Medulla oblongata (tissue), 1 donor: ENCODE data around the gene KCNJ6.

Source experiments
- DNase-seq: peaks from one replicate; pipeline ENCODE4 v3.0.0-alpha.2; 2015; ENCODE audit errors: extremely low spot score

Gene KCNJ6

DNA sequence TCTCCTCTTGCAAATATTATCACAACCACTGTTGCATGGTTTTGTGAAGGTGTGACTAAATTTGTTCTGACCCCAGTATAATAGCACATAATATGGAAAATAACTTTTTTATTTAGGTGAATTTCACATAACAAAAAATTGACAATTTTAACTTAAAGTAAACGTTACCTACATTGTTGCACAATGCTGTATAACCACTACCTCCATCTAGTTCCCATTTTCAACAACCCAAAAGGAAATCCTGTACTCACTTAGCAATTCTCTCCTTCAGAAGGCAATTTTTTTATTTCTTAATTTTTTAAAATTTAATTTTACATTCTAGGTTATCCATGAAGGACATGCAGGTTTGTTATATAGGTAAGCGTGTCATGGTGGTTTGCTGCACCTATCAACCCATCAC is 95.2 kb downstream of the KCNJ6 start:
- DNase-seq, result no peak

DNA sequence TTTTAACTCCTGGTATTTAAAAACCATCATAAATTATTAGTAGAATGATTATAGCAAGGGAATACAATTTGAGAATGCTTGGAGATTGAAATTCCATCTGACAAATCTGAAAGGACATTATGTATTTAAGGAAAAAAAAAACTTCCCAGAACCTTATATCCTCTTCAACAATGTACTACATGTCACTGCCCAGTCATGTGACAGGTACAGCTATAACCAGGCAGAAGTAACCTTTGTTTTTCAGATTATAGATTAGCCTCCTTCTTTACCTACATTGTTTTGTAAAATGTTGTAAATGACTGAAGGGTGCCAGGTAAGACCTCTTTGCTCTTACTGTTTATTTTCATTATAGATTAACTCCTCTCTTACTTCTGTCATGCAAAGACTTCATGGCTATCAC is 96.9 kb downstream of the KCNJ6 start:
- DNase-seq, result no peak

DNA sequence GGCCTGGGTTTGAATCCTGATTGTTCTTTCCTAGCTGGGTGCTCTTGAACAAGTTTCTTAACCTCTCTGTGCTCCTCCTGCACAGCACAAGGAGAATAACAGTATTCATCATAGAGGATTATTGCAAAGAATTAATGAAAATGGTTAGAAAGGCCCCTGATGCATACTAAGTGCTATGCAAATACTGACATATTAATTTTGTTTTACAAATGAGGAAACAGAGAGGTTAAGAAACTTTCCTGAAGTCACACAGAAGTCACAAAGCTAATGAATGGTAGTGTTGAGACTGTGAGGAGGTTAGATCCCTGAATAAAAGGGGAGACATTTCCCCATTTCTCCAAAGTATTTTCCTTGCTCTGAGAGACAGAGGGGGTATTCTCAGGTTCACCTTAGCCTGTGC is 99.0 kb downstream of the KCNJ6 start:
- DNase-seq, result no peak

DNA sequence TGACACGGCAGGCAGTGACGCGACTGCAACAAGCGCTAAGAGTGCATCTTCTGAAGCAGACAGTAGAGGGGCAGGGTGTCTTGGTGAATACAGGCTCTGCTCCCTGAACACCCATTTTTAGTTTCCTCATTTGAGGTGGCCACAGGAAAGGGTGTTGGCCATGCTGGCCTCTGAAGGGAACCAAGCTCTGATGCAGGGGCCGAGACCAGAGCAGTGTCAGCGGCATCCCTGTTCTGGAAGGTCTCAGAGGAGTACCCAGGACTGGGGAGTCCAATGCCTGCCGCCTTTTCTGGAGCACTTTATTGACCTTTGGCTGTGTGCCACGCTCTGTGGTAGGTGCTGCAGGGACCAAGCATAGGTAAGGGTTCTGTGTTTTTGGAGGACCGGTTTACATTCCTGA is 100.4 kb downstream of the KCNJ6 start:
- no peak for DNase-seq

DNA sequence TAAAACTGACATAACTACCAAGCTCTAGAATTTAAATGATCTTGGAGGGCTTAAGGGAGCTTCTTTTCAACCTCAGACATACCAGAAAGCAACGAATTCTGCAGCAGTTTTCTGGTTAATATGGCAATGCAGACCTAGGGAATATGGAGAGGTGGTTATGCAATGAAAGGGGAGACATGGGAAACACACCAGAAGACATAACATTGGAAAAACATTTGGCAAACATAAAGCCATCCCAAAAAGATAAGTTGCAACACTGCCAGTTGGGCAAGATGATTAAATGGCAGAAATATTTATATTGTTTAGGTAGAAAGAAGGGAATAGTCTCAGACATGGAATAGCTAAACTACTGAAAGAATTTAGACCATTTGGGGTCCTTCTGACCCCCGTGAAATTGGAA is 104.5 kb downstream of the KCNJ6 start:
- DNase-seq, result no peak

DNA sequence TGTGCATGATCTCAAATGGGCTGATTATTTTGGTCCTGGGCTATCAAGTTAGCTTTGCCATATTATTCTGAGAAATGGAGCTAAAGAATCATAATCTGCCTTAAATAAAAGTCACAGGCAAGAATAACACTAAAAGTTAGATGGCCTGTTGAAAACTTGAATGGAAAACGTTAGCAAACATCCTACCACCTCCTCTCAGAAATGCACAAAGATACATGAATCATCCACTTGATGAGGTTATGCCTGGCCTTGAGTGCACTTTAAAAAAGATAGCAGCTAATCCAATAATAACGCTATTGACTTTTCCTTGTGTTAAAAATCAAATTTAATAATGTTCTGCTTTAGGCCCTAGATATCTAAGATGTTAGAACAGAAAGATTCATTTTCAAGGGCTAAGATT is 108.0 kb downstream of the KCNJ6 start:
- no peak for DNase-seq

DNA sequence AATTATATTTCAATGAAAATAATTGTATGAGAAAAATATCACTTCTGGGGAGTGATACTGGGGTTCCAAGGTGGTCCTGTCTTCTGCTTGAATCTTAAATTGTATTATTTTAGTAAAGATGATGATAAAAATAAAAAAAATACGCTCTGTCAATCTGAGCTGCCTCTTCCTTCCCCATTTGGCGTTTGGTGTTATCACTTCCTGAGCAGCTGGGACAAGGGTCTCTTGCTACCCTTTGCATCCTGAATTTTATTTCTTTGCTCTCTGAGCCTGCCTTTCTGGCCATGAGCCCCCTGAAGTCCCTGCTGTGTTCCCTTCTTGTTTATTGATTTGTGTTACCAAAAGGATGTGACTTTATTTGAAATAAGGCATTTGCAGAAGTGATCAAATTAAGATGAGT is 111.0 kb downstream of the KCNJ6 start:
- no peak for DNase-seq

DNA sequence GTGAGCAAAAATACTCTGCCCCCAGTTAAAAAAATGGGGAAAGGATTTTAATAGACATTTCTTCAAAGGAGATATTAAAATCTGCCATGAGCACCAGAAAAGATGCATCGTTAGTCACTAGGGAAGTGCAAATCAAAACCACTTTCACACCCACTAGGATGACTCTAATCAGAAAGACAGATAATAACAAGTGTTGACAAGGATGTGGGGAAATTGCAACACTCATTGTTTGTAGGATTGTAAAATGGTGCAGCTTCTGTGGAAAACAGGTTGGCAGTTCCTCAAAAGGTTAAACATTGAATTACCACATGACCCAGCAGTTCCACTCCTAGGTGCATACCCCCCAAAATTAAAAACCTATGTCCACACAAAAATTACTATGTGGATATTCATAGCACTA is 112.3 kb downstream of the KCNJ6 start:
- DNase-seq, result no peak

DNA sequence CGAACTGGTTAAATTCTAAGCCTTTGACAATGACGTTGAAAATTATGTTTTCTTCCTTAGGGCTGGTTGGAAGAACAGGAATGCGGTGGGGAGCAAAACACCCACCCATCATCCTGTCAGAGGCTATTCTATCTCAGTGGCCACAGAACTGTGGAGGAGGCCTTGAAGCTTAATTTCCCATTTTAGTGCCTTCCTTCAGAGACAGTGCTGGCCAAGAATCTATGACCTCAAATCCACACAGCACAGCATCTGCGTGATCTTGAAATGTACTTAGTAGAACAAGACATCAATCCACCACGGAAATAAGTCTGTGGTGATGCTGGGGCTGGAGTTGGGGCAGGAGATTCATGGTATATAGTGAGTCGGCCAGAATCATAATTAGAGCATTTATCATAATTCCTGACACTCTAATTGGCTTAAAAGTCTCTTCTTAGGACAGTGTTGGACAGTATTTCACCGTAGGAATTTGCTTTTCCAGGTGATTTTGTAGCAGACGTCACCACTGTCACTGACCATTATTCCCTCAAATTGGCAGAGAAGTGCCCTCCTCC is 113.1 kb downstream of the KCNJ6 start:
- DNase-seq, result no peak

DNA sequence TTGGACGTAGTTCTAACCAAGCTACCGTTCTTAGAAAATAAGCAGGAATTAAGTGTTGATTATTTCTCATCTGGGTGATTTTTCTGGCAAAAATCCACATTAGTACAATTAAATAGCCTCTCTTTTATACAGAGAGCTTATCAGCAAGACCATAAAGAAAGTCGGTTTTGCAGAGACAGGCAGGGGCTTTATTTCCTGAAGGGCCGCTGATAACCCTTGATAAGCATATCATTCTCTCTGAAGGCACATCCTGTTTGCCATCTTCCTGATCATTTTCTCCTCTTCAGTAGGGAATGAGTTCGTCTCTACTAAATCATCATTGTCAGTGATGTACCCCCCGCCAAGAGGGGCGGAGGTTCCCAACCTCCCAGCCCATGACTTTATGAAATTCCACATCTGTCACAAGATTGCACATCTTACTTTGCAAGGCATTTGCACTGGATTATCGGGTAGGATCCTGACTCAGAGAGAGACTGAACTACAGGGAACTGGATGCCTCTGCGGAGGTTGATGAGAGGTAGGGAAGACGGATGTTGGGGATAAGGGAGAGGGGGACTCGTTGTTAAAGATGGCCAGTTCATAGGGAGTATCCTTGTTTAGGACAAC is 115.7 kb downstream of the KCNJ6 start:
- no peak for DNase-seq

DNA sequence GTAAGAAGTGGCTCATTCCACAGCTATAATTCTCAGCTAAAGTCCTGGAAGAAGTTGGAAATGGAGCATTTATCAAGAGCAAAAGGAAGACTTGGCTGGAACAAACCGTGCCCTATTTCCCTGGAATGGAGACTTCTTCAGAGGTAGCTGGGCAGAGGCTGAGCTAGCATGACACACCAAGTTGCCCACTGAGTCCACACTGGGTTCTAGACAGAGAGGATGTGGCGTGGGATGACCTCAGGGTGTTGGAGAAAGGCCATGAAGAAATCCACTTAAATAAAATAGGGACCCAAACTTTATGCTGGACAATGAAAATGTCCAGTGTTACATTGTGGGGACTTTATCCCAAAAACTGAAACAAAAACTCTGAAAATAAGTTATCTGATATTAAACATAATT is 116.2 kb downstream of the KCNJ6 start:
- DNase-seq, result no peak

DNA sequence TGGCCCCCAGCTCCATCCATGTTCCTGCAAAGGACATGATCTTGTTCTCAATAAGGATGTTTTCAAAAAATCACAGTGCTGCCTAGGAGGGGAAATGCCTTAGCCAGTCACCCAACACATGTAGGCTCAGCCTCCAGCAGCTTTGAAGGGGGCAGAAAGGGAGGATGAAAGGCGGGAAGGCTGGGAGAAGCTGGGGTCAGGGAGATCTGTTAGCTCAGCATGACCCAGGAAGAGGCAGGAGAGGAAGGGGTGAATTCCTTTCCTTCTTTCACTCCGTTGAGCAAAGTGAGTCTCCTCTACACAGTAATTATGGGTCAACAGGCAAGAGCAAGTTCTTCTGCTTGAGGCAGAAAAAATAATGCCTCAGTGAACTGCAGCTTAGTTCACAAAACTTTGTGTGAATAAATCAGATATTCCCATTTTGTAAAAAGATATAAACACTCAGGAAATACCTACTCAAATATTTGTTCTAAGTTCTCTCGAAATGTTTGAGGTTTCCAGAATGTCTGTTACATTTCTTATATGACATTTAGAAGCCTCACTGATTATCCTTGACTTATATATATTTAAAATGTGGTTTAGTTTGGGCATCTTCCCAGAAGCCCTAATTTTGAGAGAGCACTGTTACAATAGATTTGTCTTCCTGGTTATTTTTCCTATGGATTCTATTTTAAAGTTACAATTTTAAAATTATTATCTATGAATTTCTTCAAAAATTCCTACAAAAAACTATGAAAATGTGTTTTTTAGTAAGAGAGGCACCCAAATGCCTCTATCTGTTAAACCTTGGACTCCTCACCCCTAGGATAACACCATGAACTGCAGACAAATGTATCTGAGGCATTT is 116.8 kb downstream of the KCNJ6 start:
- no peak for DNase-seq

DNA sequence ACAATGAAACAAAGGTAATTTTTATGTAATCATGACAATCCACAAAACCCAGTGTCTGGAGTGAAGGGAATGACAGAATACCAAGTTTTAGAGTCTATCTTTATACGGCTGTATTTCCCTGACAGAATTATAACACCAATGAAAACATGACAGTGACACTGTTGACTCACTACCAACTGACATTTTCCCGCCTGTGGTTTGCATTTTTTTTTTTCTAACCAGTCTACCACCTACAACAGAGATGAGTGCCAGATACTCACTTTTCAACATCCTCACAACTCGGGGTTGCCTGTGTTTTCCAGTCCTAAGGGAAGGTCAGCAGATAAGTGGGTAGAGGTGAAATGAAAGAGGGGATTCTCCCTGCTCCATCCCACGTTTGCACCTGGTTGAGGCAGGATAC is 118.9 kb downstream of the KCNJ6 start:
- DNase-seq, result no peak

DNA sequence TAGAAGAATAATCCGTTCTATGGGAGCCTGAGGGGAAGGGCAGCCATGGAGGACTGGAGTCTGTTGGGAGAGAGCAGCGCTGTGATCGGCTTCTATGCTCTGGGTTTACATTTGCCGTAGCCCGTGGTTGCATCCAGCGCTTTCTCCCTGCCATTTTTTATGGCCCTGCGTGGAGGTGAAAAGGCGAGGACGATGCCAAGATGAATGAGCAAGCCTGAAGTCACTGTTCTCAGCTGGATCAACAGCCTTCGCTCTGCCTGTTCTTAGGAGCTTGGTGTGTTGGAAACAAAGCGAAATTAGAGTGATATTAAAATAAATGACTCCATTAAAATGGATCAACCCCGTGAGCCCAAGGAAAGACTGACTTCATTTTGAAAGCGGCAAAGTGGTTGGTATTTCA is 120.2 kb downstream of the KCNJ6 start:
- DNase-seq, result no peak

DNA sequence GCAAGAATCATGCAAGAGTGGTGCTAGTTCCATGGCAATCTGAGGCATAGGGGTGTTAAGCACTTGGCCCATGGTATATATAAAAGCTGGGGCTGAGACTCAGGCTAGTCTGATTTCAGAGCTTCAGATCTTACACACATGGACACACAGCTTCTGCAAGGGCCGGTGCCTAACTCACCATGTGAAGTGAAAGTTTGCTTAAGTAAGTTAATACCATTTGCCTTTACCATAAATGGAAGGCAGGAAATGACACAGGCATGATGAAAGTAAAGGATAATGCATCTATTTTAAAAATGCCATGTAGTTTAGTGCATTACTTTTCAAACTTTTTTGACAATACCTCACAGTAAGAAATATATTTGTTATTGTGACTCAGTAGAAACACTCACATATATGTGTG is 122.6 kb downstream of the KCNJ6 start:
- DNase-seq, result no peak

DNA sequence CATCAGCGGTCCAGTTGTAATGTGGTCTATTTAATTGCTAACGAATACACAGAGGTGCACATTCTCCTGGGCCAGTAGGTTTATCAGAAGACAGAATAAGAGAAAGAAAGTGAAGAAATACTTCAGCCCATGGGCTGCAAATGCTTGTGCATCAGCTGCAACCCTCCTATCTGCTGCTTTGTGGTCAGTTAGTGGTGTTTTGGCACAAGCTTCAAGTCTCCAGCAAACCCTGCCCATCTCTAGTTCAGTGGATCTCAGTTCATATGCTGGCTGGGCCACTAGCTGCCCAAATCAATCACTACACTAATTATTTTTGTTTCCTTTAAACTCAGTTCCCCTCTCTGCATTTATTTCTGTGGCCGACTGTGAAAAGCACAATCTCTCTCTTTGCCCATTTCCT is 124.2 kb downstream of the KCNJ6 start:
- no peak for DNase-seq

DNA sequence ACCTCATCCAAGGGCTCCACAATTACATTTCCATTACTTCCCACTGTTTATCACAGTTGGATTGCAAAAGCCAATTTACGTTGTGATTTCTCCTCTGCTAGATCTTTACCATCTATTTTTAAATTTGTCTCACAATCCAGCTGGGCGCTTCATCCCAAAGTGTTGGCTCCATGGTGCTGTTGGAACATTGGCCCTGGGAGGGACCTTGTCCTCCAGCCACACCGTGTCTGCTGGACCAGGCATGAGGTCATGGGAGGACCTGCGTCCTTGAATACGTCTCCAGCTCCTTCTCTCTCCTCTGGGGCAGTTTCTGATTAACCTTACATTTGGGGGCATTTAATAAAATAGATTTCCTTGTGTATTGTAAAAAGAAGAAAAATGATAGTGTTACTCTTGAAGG is 125.4 kb downstream of the KCNJ6 start:
- DNase-seq, result no peak

DNA sequence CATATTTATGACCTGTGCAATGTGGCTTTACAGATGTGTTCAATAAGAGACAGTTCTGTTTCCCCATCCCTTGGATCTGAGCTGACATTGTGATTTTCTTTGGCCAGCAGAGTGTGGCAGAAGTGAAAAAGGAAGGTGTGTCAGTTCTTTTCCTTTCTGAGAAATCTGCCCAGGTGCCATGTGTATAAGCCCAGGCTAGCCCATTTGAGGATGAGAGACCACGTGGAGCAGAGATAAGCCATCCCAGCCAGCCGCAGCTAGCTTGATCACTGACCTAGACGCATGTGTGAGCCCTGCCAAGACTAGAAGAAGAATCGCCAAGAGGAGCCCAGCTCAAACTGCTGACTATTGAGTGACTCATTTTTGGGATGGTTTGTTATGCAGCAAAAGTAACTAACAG is 127.8 kb downstream of the KCNJ6 start:
- DNase-seq, result no peak

DNA sequence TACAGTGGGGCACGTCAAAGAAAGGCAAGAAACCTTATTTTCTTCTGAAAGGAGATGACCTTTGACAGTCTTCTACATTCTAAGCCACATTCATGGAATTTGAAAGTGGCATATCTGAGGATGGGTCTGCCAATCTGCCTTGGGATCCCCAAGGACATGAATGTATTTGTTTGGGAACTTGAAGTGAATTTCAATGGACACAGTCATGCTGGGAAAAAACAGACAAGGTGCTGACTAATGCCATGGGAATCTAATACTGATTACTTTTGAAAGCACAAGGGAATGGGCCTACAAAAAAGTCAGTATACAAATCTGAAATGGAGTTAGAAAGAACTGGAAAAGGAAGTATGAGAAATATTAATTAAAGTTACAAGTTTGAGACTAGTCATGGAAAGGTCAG is 128.8 kb downstream of the KCNJ6 start:
- DNase-seq, result no peak

DNA sequence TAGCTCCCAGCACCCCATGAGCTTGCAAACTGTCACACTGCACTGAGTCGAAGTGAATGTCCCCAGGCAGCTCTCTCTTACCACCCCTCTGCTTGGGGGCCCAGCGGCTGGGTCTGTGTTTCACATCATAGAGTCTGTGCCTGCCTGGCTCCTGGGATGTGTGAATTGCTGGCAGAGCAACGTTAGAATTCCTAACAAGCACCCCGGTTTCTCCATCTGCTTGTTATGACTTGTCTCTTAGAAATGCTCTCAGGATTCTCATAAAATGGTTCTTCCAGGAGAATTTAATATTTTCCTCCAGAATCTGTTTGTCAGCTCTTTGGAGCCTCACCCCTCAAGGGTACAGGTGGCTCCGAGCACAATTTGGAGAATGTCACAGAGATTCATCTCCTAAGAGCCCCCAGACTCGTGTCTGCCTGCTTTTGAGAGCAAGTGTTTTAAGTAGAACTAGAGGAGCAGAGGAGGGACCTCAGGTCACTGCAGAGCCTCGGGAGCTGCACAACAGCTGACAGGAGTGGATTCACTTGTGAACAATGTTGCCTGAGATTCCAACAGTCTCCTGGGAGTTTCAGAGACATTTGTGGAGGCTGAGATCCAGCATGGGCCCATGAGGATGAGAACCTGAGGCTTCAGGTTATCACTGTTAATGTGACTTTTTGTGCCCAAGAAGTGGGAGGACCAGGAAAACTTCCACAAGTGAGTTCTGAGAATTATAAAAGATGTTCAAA is 131.5 kb downstream of the KCNJ6 start:
- DNase-seq, result no peak

DNA sequence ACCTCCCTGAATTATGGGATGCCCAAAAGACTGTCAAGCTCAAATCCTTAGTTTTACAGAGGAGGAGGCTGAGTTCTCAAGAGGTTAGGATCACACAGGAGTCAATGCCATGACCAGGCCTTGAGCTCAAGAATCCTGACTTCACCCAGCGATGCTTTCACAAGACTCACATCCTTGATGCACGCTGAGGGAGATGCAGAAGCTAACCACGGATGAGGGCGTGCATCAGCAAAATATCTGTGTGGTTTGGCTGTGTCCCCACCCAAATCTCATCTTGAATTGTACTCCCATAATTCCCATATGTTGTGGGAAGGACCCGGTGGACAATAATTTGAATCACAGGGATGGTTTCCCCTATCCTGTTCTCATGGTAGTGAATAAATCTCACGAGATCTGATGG is 133.2 kb downstream of the KCNJ6 start:
- DNase-seq, result no peak
